OCI-LY1 (cell line): ENCODE results near the gene GNRHR.
"Not testable (repeated sequence)": the region's sequence is repeated elsewhere in the genome, so short reads cannot be mapped to it uniquely, and the experiment has no call there.

Experiments used
- H2AFZ ChIP-seq: fragments of 200-600 bp; sonication (generic), shearing (Covaris generic); 2 replicates; pipeline ENCODE4 v1.6.0; 2014; ENCODE audit warnings: antibody characterized with exemption, mild to moderate bottlenecking, low read length
- H3F3A ChIP-seq: fragments of 200-600 bp; sonication (generic), shearing (Covaris generic); 2 replicates; pipeline ENCODE4 v1.6.0; 2014; ENCODE audit warnings: mild to moderate bottlenecking, antibody characterized with exemption, low read length, moderate library complexity; ENCODE audit not compliant: insufficient read depth
- H3K27ac ChIP-seq: fragments of 200-600 bp; sonication (generic); 2 replicates; pipeline ENCODE4 v1.5.1; 2014; ENCODE audit warnings: low read length, mixed run types, mild to moderate bottlenecking, low read depth; ENCODE audit not compliant: poor library complexity, severe bottlenecking
- H3K27me3 ChIP-seq: fragments of 200-600 bp; sonication (generic); 2 replicates; pipeline ENCODE4 v1.6.0; 2014; ENCODE audit warnings: antibody characterized with exemption, mild to moderate bottlenecking, low read length, moderate library complexity; ENCODE audit not compliant: insufficient read depth
- H3K36me3 ChIP-seq: fragments of 200-600 bp; sonication (generic); 2 replicates; pipeline ENCODE4 v1.6.1; 2014; ENCODE audit warnings: mild to moderate bottlenecking, antibody characterized with exemption, low read length, moderate library complexity, mixed read lengths; ENCODE audit not compliant: insufficient read depth
- H3K4me1 ChIP-seq: fragments of 200-600 bp; sonication (generic); 2 replicates; pipeline ENCODE4 v1.5.1; 2014; ENCODE audit warnings: mild to moderate bottlenecking, low read length, moderate library complexity; ENCODE audit not compliant: insufficient read depth, severe bottlenecking
- H3K4me2 ChIP-seq: fragments of 200-600 bp; sonication (generic), shearing (Covaris generic); 2 replicates; pipeline ENCODE4 v1.6.1; 2014; ENCODE audit warnings: low read length
- H3K4me3 ChIP-seq: fragments of 200-600 bp; sonication (generic); 2 replicates; pipeline ENCODE4 v1.5.1; 2014; ENCODE audit warnings: low read length, low read depth, mild to moderate bottlenecking, mixed read lengths; ENCODE audit not compliant: poor library complexity, severe bottlenecking
- H3K79me2 ChIP-seq: fragments of 200-600 bp; shearing (Covaris generic); 2 replicates; pipeline ENCODE4 v1.6.1; 2016; ENCODE audit warnings: mixed run types, low read length, mixed read lengths; ENCODE audit not compliant: insufficient read depth
- H3K9ac ChIP-seq: fragments of 200-600 bp; sonication (generic), shearing (Covaris generic); 2 replicates; pipeline ENCODE4 v1.6.1; 2014; ENCODE audit warnings: mild to moderate bottlenecking, low read length, mixed read lengths
- H3K9me2 ChIP-seq: fragments of 200-600 bp; sonication (generic), shearing (Covaris generic); 2 replicates; pipeline ENCODE4 v1.6.1; 2014; ENCODE audit warnings: low read depth, mild to moderate bottlenecking, low read length, mixed read lengths
- H3K9me3 ChIP-seq: fragments of 200-600 bp; shearing (Covaris generic); 2 replicates; pipeline ENCODE4 v1.6.1; 2014; ENCODE audit warnings: low read length, mixed read lengths
- H4K20me1 ChIP-seq: fragments of 200-600 bp; sonication (generic), shearing (Covaris generic); 2 replicates; pipeline ENCODE4 v1.6.0; 2016; ENCODE audit warnings: mild to moderate bottlenecking, low read length; ENCODE audit not compliant: insufficient read depth
- CTCF ChIP-seq: fragments of 200-600 bp; sonication (generic), shearing (Covaris generic); IDR thresholded peaks from 2 replicates; pipeline ENCODE4 v1.5.1; 2017; ENCODE audit warnings: mild to moderate bottlenecking, antibody characterized with exemption, low read length, moderate library complexity, mixed read lengths
- EZH2 ChIP-seq: fragments of 200-600 bp; sonication (generic), shearing (Covaris generic); IDR thresholded peaks from 2 replicates; pipeline ENCODE4 v1.8.0; 2017; ENCODE audit warnings: borderline replicate concordance, mixed run types, mild to moderate bottlenecking, antibody characterized with exemption, low read length, moderate library complexity, mixed read lengths

Gene GNRHR

GRCh38 chr4:67712650-67713528, 41.3 kb downstream of the GNRHR start:
- Histone ChIP-seq H3K27ac (no peak overlapping the region), H3F3A (no peaks in the 10 kb centered on the region), H3K79me2 (peaks cover 16% of the 10 kb centered on the region), H3K9me2 (no peaks in the 10 kb centered on the region), H3K27me3 (no peaks in the 10 kb centered on the region), H4K20me1 (no peaks in the 10 kb centered on the region), H3K36me3 (peaks cover 10% of the 10 kb centered on the region), H2AFZ (no peak overlapping the region), H3K9me3 (peaks cover 6% of the 10 kb centered on the region), H3K4me1 (peaks cover 7% of the 10 kb centered on the region), H3K9ac (no peak overlapping the region), H3K4me3 (no peak overlapping the region), H3K4me2 (no peak overlapping the region)
- no peak for TF ChIP-seq CTCF
- TF ChIP-seq EZH2: no peak

GRCh38 chr4:67712000-67712625, 42.1 kb downstream of the GNRHR start:
- Histone ChIP-seq H3K79me2 (peaks cover 17% of the 10 kb centered on the region), H3K4me2 (no peak overlapping the region), H3K4me1 (peaks cover 7% of the 10 kb centered on the region), H3K4me3 (no peak overlapping the region), H3K9ac (no peak overlapping the region), H3K9me3 (peaks cover 11% of the 10 kb centered on the region), H2AFZ (no peak overlapping the region), H3K36me3 (peaks cover 11% of the 10 kb centered on the region), H3F3A (no peaks in the 10 kb centered on the region), H4K20me1 (no peaks in the 10 kb centered on the region), H3K9me2 (no peaks in the 10 kb centered on the region), H3K27me3 (no peaks in the 10 kb centered on the region), H3K27ac (no peak overlapping the region)
- TF ChIP-seq CTCF (no peak), EZH2 (no peak)

- Histone ChIP-seq H3K4me1 (peaks cover 13% of the 10 kb centered on the region), H3K36me3 (peaks cover 45% of the 10 kb centered on the region), H3K79me2 (peaks cover 52% of the 10 kb centered on the region), H3K9me3 (peaks cover 19% of the 10 kb centered on the region)
- not testable (repeated sequence) for H4K20me1 ChIP-seq, H2AFZ ChIP-seq, H3K27me3 ChIP-seq, H3K4me3 ChIP-seq, H3K27ac ChIP-seq, H3K4me2 ChIP-seq, H3K9me2 ChIP-seq, H3F3A ChIP-seq, H3K9ac ChIP-seq
Measured at GRCh38 chr4:67706682-67707081, 47.5 kb downstream of the GNRHR start.
